ENCODE data around the gene SUCNR1.
"Not testable (repeated sequence)": the region's sequence is repeated elsewhere in the genome, so short reads cannot be mapped to it uniquely, and the experiment has no call there.

- not testable (repeated sequence) for TF ChIP-seq CTCF (conservative IDR thresholded peaks at IDR 0.05; ENCODE audit: low read depth, low read length); EZH2 (IDR thresholded peaks at IDR 0.05; ENCODE audit: borderline replicate concordance, low read depth, low read length, poor library complexity, severe bottlenecking)
Observed at GRCh38 chr3:151885397-151885796, 12.0 kb downstream of the SUCNR1 start.
